ENCODE results near the gene CPA2.

CPA2 gene

GRCh38 chr7:130292682-130293257 lies 26.1 kb downstream of the CPA2 start, which contains the start of gene CPA4:
CPA4 (plus strand) TSS chr7:130293161; CDS start chr7:130293181, 20 bp downstream.
- no peak within 1 kb of the TSS for H3K4me3 ChIP-seq (ENCODE audit: insufficient read depth, low read depth, low read length, poor library complexity, severe bottlenecking)
- no peak for DNase-seq
- no peaks in the 10 kb centered on the region for H3K36me3 ChIP-seq (ENCODE audit: control insufficient read depth, insufficient read depth, low read length)
- no peaks in the 10 kb centered on the region for H3K9me3 ChIP-seq (ENCODE audit: control insufficient read depth, low read length)
- H3K27me3 ChIP-seq (replicated peaks; ENCODE audit: control insufficient read depth, insufficient read depth, low read length, poor library complexity, severe bottlenecking) = no peaks in the 10 kb centered on the region
- H3K27ac ChIP-seq (ENCODE audit: insufficient read depth, low read length, poor library complexity, severe bottlenecking) = no peak within 1 kb of the TSS
- no peaks in the 10 kb centered on the region for H3K4me1 ChIP-seq (ENCODE audit: control insufficient read depth, insufficient read depth, low read length, poor library complexity, severe bottlenecking)

- Histone ChIP-seq H3K27ac (ENCODE audit: insufficient read depth, low read length, poor library complexity, severe bottlenecking) (no peak overlapping the region), H3K9me3 (ENCODE audit: control insufficient read depth, low read length) (no peaks in the 10 kb centered on the region), H3K27me3 (replicated peaks; ENCODE audit: control insufficient read depth, insufficient read depth, low read length, poor library complexity, severe bottlenecking) (no peaks in the 10 kb centered on the region), H3K36me3 (ENCODE audit: control insufficient read depth, insufficient read depth, low read length) (no peaks in the 10 kb centered on the region), H3K4me3 (ENCODE audit: insufficient read depth, low read depth, low read length, poor library complexity, severe bottlenecking) (no peak overlapping the region), H3K4me1 (ENCODE audit: control insufficient read depth, insufficient read depth, low read length, poor library complexity, severe bottlenecking) (no peaks in the 10 kb centered on the region)
- no peak for DNase-seq
Observed at GRCh38 chr7:130293521-130293920, 26.9 kb downstream of the CPA2 start.

- no peaks in the 10 kb centered on the region for H3K9me3 ChIP-seq (ENCODE audit: control insufficient read depth, low read length)
- no peak overlapping the region for H3K4me3 ChIP-seq (ENCODE audit: insufficient read depth, low read depth, low read length, poor library complexity, severe bottlenecking)
- H3K27ac ChIP-seq (ENCODE audit: insufficient read depth, low read length, poor library complexity, severe bottlenecking) = no peak overlapping the region
- no peak for DNase-seq
- H3K4me1 ChIP-seq (ENCODE audit: control insufficient read depth, insufficient read depth, low read length, poor library complexity, severe bottlenecking) = no peaks in the 10 kb centered on the region
- no peaks in the 10 kb centered on the region for H3K27me3 ChIP-seq (replicated peaks; ENCODE audit: control insufficient read depth, insufficient read depth, low read length, poor library complexity, severe bottlenecking)
- H3K36me3 ChIP-seq (ENCODE audit: control insufficient read depth, insufficient read depth, low read length) = no peaks in the 10 kb centered on the region
Observed at GRCh38 chr7:130294314-130294713, 27.7 kb downstream of the CPA2 start.

GRCh38 chr7:130296221-130296951 lies 29.7 kb downstream of the CPA2 start:
- DNase-seq = no peak
- no peak overlapping the region for H3K4me3 ChIP-seq (ENCODE audit: insufficient read depth, low read depth, low read length, poor library complexity, severe bottlenecking)

GRCh38 chr7:130297628-130298543 lies 31.2 kb downstream of the CPA2 start:
- Histone ChIP-seq H3K36me3 (ENCODE audit: control insufficient read depth, insufficient read depth, low read length) (no peaks in the 10 kb centered on the region), H3K27ac (ENCODE audit: insufficient read depth, low read length, poor library complexity, severe bottlenecking) (no peak overlapping the region), H3K9me3 (ENCODE audit: control insufficient read depth, low read length) (no peaks in the 10 kb centered on the region), H3K4me3 (ENCODE audit: insufficient read depth, low read depth, low read length, poor library complexity, severe bottlenecking) (no peak overlapping the region), H3K4me1 (ENCODE audit: control insufficient read depth, insufficient read depth, low read length, poor library complexity, severe bottlenecking) (no peaks in the 10 kb centered on the region), H3K27me3 (replicated peaks; ENCODE audit: control insufficient read depth, insufficient read depth, low read length, poor library complexity, severe bottlenecking) (no peaks in the 10 kb centered on the region)
- no peak for DNase-seq

More at GRCh38 chr7:130296221-130296951, 29.7 kb downstream of the CPA2 start:
- Histone ChIP-seq H3K27me3 (replicated peaks; ENCODE audit: control insufficient read depth, insufficient read depth, low read length, poor library complexity, severe bottlenecking) (no peaks in the 10 kb centered on the region), H3K4me1 (ENCODE audit: control insufficient read depth, insufficient read depth, low read length, poor library complexity, severe bottlenecking) (no peaks in the 10 kb centered on the region), H3K9me3 (ENCODE audit: control insufficient read depth, low read length) (no peaks in the 10 kb centered on the region), H3K36me3 (ENCODE audit: control insufficient read depth, insufficient read depth, low read length) (no peaks in the 10 kb centered on the region), H3K27ac (ENCODE audit: insufficient read depth, low read length, poor library complexity, severe bottlenecking) (no peak overlapping the region)

- no peak for DNase-seq
- Histone ChIP-seq H3K36me3 (ENCODE audit: control insufficient read depth, insufficient read depth, low read length) (no peaks in the 10 kb centered on the region), H3K27ac (ENCODE audit: insufficient read depth, low read length, poor library complexity, severe bottlenecking) (no peak overlapping the region), H3K9me3 (ENCODE audit: control insufficient read depth, low read length) (no peaks in the 10 kb centered on the region), H3K27me3 (replicated peaks; ENCODE audit: control insufficient read depth, insufficient read depth, low read length, poor library complexity, severe bottlenecking) (no peaks in the 10 kb centered on the region), H3K4me3 (ENCODE audit: insufficient read depth, low read depth, low read length, poor library complexity, severe bottlenecking) (no peak overlapping the region), H3K4me1 (ENCODE audit: control insufficient read depth, insufficient read depth, low read length, poor library complexity, severe bottlenecking) (no peaks in the 10 kb centered on the region)
Observed at GRCh38 chr7:130298544-130299326, 32.1 kb downstream of the CPA2 start.

- Histone ChIP-seq H3K27ac (ENCODE audit: insufficient read depth, low read length, poor library complexity, severe bottlenecking) (no peak overlapping the region), H3K36me3 (ENCODE audit: control insufficient read depth, insufficient read depth, low read length) (no peaks in the 10 kb centered on the region), H3K4me1 (ENCODE audit: control insufficient read depth, insufficient read depth, low read length, poor library complexity, severe bottlenecking) (no peaks in the 10 kb centered on the region), H3K27me3 (replicated peaks; ENCODE audit: control insufficient read depth, insufficient read depth, low read length, poor library complexity, severe bottlenecking) (no peaks in the 10 kb centered on the region), H3K9me3 (ENCODE audit: control insufficient read depth, low read length) (no peaks in the 10 kb centered on the region), H3K4me3 (ENCODE audit: insufficient read depth, low read depth, low read length, poor library complexity, severe bottlenecking) (no peak overlapping the region)
- DNase-seq = no peak
Observed at GRCh38 chr7:130299866-130300265, 33.2 kb downstream of the CPA2 start.

- no peak overlapping the region for H3K27ac ChIP-seq (ENCODE audit: insufficient read depth, low read length, poor library complexity, severe bottlenecking)
- no peaks in the 10 kb centered on the region for H3K4me1 ChIP-seq (ENCODE audit: control insufficient read depth, insufficient read depth, low read length, poor library complexity, severe bottlenecking)
- DNase-seq = no peak
- H3K27me3 ChIP-seq (replicated peaks; ENCODE audit: control insufficient read depth, insufficient read depth, low read length, poor library complexity, severe bottlenecking) = no peaks in the 10 kb centered on the region
- no peaks in the 10 kb centered on the region for H3K9me3 ChIP-seq (ENCODE audit: control insufficient read depth, low read length)
- no peaks in the 10 kb centered on the region for H3K36me3 ChIP-seq (ENCODE audit: control insufficient read depth, insufficient read depth, low read length)
- H3K4me3 ChIP-seq (ENCODE audit: insufficient read depth, low read depth, low read length, poor library complexity, severe bottlenecking) = no peak overlapping the region
Observed at GRCh38 chr7:130301501-130302020, 34.9 kb downstream of the CPA2 start.

- DNase-seq = no peak
- H3K36me3 ChIP-seq (ENCODE audit: control insufficient read depth, insufficient read depth, low read length) = no peaks in the 10 kb centered on the region
Observed at GRCh38 chr7:130302649-130303048, 36.0 kb downstream of the CPA2 start.

More at GRCh38 chr7:130302649-130303048, 36.0 kb downstream of the CPA2 start:
- Histone ChIP-seq H3K27ac (ENCODE audit: insufficient read depth, low read length, poor library complexity, severe bottlenecking) (no peak overlapping the region), H3K4me3 (ENCODE audit: insufficient read depth, low read depth, low read length, poor library complexity, severe bottlenecking) (no peak overlapping the region), H3K27me3 (replicated peaks; ENCODE audit: control insufficient read depth, insufficient read depth, low read length, poor library complexity, severe bottlenecking) (no peaks in the 10 kb centered on the region), H3K9me3 (ENCODE audit: control insufficient read depth, low read length) (no peaks in the 10 kb centered on the region), H3K4me1 (ENCODE audit: control insufficient read depth, insufficient read depth, low read length, poor library complexity, severe bottlenecking) (no peaks in the 10 kb centered on the region)

Data from effector memory CD4-positive, alpha-beta T cell (primary cell).